GM21526 (cell line): Measurements from ENCODE around the gene GPATCH11.

ENCODE experiments used
- ATAC-seq: cut with Tn5 transposase; IDR thresholded peaks from one replicate; pipeline ENCODE4 v1.9.1; 2021; ENCODE audit warnings: moderate library complexity; ENCODE audit not compliant: unreplicated experiment, low FRiP score

Gene GPATCH11

GRCh38 chr2:37104178-37104577, 19.9 kb downstream of the GPATCH11 start:
- no peak for ATAC-seq

- no peak for ATAC-seq
These were observed 20.8 kb downstream of the GPATCH11 start for GRCh38 chr2:37105150-37105549.

- no peak for ATAC-seq
These were observed 25.2 kb downstream of the GPATCH11 start for GRCh38 chr2:37109523-37109922.

- no peak for ATAC-seq
These were observed 26.2 kb downstream of the GPATCH11 start for GRCh38 chr2:37110306-37111212.

GRCh38 chr2:37111958-37112357, 27.6 kb downstream of the GPATCH11 start:
- ATAC-seq: no peak

GRCh38 chr2:37117566-37117965, 33.2 kb downstream of the GPATCH11 start:
- ATAC-seq: no peak

GRCh38 chr2:37119157-37119556, 34.8 kb downstream of the GPATCH11 start:
- ATAC-seq: no peak

GRCh38 chr2:37125416-37125815, 41.1 kb downstream of the GPATCH11 start:
- no peak for ATAC-seq

- no peak for ATAC-seq
These were observed 48.6 kb downstream of the GPATCH11 start for GRCh38 chr2:37132914-37133313.

GRCh38 chr2:37142546-37142945, 58.2 kb downstream of the GPATCH11 start:
- no peak for ATAC-seq

- no peak for ATAC-seq
These were observed 59.7 kb downstream of the GPATCH11 start for GRCh38 chr2:37143974-37144373.

GRCh38 chr2:37146062-37146461, 61.7 kb downstream of the GPATCH11 start:
- ATAC-seq: no peak

GRCh38 chr2:37148325-37148724, 64.0 kb downstream of the GPATCH11 start:
- ATAC-seq: no peak
